Measurements from ENCODE around the gene UMOD.

UMOD gene

GRCh38 chr16:20291208-20292206, 61.0 kb downstream of the UMOD start:
- DNase-seq = no peak

DNA sequence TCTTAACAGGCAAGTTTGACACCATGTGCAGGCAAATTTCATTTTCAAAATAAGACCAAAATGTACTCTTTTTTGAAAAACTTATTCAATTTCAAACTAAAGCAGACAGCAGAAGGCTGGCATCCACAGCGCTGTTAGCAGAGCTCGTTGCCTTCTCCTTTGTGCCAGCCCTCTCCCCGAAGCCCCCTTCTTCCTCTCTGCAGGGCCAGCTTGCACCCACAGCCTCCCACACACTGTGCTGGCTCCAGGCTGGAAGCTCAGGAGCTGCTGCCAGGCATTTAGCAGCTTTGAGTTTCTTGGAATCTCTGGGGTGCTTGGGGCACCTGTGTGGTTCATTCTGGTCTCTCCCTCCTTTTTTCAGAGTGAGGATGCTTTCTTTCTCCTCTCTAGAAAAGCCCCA, 62.9 kb downstream of the UMOD start:
- DNase-seq = no peak

DNA sequence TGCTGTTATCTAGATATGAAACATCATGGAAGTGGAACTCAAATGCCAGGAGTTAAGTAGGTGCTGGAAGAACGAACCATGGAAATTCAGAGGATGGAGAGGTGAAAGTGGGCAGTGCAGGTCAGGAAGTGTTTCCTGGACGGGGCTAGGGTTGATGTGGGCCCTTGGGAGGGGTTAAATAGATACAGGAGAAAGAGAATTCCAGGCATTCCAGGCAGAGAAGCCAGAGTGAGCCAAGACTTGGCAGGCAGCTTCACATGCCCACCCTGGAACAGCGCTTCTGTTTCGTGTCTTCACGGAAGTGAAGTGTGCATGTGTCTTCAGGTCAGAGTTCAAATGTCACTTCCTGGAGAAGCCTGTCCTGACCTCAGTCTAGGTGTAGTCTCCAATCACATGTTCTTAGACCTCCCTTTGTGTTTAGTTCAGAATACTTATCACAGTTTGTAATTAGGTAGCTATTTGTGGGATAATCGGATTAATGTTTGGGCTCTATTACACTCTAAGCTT, 66.5 kb downstream of the UMOD start:
- DNase-seq = no peak

All from stimulated activated CD4-positive, alpha-beta T cell treated with anti-CD3 and anti-CD28 coated beads, Interleukin-4, amount 100 ng/mL, for 24 hours (primary cell).